ENCODE data around the gene PEPD. TPM values are rescaled to one million over a fixed set of nuclear protein-coding genes. Genes with fewer than 3 reads are reported as not detected.

The PEPD gene
- total RNA-seq, 1 experiment from 2014 or later, result 83.1 TPM

DNA sequence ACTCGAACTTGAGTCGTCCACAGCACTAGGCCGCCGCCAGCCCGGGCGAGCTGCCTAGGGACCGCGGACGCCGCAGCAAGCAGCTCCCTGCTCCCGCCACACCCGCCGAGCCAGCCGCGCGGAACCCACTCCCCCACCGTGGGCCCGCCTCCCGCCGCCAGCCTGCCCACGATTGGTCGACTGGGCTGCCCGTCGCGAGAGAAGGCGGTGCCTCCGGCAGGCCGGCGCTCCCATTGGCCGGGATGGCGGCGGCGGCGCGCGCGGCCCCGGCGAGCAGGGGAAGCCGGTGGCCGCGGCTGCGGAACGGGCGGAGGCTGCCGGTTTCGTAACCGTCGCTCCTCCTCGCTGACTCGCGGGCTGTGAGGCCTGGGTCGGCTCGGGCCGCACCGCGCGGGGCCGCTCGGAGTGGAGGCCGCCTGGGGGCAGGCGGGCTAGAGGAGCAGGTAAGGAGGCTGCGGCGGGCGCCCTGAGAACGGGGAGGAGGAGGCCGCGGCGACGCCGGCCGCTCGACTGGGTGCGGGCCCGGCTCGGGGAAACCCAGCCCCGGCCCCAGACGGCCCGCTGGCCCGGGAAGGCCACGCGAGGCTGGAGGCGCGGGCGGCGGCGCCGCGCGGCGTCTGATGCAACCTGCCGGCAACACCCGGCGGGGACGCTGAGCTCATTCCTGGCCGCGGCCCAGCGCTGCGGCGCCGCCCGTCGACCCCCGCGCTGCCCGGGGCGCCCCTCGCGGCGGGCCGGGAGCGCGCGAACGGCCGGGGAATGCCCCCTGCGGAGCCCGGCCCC lies 147.9 kb downstream of the PEPD start, which contains the start of gene CEBPG:
Gene CEBPG, plus strand, starts transcription at position 257 of the 783 bp plus-strand sequence. CDS start 5,531 bp downstream, outside the sequence.
- Mint-ChIP-seq H3K27ac (peak within 1 kb of the TSS; percentile 81), H3K36me3 (peaks cover 4% of the 10 kb centered on the region; the same call in 1 of the 2 replicates), H3K9me3 (no peaks in the 10 kb centered on the region), H3K4me1 (peaks cover 43% of the 10 kb centered on the region), H3K4me3 (peak within 1 kb of the TSS; percentile 84), H3K27me3 (ENCODE audit: low read depth) (peaks cover 7% of the 10 kb centered on the region)
- POLR2A ChIA-PET, result interaction anchor here (0.5 to 2.2 kb wide), 5 partner anchors 8 to 94 kb away, joined by 3 to 12 read pairs (median 3); partner anchors contain the start of gene CEBPA
- ATAC-seq (peak; percentile 98), DNase-seq (ENCODE audit: low spot score) (peak; percentile 93)
- CTCF ChIA-PET, result interaction anchor here (0.6 to 2.8 kb wide), 16 partner anchors 9 to 404 kb away, joined by 3 to 16 read pairs (median 4); partner anchors contain the start of genes CEBPA and SLC7A10
- TF ChIP-seq, protein P1, sequence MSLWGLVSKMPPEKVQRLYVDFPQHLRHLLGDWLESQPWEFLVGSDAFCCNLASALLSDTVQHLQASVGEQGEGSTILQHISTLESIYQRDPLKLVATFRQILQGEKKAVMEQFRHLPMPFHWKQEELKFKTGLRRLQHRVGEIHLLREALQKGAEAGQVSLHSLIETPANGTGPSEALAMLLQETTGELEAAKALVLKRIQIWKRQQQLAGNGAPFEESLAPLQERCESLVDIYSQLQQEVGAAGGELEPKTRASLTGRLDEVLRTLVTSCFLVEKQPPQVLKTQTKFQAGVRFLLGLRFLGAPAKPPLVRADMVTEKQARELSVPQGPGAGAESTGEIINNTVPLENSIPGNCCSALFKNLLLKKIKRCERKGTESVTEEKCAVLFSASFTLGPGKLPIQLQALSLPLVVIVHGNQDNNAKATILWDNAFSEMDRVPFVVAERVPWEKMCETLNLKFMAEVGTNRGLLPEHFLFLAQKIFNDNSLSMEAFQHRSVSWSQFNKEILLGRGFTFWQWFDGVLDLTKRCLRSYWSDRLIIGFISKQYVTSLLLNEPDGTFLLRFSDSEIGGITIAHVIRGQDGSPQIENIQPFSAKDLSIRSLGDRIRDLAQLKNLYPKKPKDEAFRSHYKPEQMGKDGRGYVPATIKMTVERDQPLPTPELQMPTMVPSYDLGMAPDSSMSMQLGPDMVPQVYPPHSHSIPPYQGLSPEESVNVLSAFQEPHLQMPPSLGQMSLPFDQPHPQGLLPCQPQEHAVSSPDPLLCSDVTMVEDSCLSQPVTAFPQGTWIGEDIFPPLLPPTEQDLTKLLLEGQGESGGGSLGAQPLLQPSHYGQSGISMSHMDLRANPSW (CRISPR knock-in tag; conservative IDR thresholded peaks at IDR 0.05; ENCODE audit: low read depth), result 0 out of 2 replicates have a peak, but pooled peaks have one; percentile 55
- TF ChIP-seq TP53 (CRISPR knock-in tag; IDR thresholded peaks at IDR 0.05), result 0 out of 2 replicates have a peak, but pooled peaks have one; percentile 73
- TF ChIP-seq ATF6 (CRISPR knock-in tag; IDR thresholded peaks at IDR 0.05), result no peak
- no peak for TF ChIP-seq E2F1 (CRISPR knock-in tag; IDR thresholded peaks at IDR 0.05)
- TF ChIP-seq, protein P2, sequence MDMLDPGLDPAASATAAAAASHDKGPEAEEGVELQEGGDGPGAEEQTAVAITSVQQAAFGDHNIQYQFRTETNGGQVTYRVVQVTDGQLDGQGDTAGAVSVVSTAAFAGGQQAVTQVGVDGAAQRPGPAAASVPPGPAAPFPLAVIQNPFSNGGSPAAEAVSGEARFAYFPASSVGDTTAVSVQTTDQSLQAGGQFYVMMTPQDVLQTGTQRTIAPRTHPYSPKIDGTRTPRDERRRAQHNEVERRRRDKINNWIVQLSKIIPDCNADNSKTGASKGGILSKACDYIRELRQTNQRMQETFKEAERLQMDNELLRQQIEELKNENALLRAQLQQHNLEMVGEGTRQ (CRISPR knock-in tag; IDR thresholded peaks at IDR 0.05), result 0 out of 2 replicates have a peak, but pooled peaks have one; percentile 6
- TF ChIP-seq, protein P3, sequence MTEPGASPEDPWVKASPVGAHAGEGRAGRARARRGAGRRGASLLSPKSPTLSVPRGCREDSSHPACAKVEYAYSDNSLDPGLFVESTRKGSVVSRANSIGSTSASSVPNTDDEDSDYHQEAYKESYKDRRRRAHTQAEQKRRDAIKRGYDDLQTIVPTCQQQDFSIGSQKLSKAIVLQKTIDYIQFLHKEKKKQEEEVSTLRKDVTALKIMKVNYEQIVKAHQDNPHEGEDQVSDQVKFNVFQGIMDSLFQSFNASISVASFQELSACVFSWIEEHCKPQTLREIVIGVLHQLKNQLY (CRISPR knock-in tag; IDR thresholded peaks at IDR 0.05), result no peak
- no peak for TF ChIP-seq ZNF396 (CRISPR knock-in tag; IDR thresholded peaks at IDR 0.05; ENCODE audit: borderline replicate concordance)
- no peak for TF ChIP-seq IRF2 (CRISPR knock-in tag; IDR thresholded peaks at IDR 0.05; ENCODE audit: borderline replicate concordance, low read depth)
- 0 out of 2 replicates have a peak, but pooled peaks have one; percentile 73 for TF ChIP-seq RELA (CRISPR knock-in tag; IDR thresholded peaks at IDR 0.05; ENCODE audit: borderline replicate concordance)
- peak; percentile 44; the same call in 1 of the 2 replicates for TF ChIP-seq MAX (CRISPR knock-in tag; IDR thresholded peaks at IDR 0.05)
- TF ChIP-seq KAT7 (CRISPR knock-in tag; IDR thresholded peaks at IDR 0.05; ENCODE audit: borderline replicate concordance), result 0 out of 2 replicates have a peak, but pooled peaks have one; percentile 31
- TF ChIP-seq ZBTB43 (CRISPR knock-in tag; IDR thresholded peaks at IDR 0.05), result no peak
- TF ChIP-seq, protein P4, sequence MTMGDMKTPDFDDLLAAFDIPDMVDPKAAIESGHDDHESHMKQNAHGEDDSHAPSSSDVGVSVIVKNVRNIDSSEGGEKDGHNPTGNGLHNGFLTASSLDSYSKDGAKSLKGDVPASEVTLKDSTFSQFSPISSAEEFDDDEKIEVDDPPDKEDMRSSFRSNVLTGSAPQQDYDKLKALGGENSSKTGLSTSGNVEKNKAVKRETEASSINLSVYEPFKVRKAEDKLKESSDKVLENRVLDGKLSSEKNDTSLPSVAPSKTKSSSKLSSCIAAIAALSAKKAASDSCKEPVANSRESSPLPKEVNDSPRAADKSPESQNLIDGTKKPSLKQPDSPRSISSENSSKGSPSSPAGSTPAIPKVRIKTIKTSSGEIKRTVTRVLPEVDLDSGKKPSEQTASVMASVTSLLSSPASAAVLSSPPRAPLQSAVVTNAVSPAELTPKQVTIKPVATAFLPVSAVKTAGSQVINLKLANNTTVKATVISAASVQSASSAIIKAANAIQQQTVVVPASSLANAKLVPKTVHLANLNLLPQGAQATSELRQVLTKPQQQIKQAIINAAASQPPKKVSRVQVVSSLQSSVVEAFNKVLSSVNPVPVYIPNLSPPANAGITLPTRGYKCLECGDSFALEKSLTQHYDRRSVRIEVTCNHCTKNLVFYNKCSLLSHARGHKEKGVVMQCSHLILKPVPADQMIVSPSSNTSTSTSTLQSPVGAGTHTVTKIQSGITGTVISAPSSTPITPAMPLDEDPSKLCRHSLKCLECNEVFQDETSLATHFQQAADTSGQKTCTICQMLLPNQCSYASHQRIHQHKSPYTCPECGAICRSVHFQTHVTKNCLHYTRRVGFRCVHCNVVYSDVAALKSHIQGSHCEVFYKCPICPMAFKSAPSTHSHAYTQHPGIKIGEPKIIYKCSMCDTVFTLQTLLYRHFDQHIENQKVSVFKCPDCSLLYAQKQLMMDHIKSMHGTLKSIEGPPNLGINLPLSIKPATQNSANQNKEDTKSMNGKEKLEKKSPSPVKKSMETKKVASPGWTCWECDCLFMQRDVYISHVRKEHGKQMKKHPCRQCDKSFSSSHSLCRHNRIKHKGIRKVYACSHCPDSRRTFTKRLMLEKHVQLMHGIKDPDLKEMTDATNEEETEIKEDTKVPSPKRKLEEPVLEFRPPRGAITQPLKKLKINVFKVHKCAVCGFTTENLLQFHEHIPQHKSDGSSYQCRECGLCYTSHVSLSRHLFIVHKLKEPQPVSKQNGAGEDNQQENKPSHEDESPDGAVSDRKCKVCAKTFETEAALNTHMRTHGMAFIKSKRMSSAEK (CRISPR knock-in tag; IDR thresholded peaks at IDR 0.05; ENCODE audit: borderline replicate concordance), result no peak
- no peak for TF ChIP-seq MYBL2 (CRISPR knock-in tag; IDR thresholded peaks at IDR 0.05)
- TF ChIP-seq JAZF1 (CRISPR knock-in tag; IDR thresholded peaks at IDR 0.05), result no peak
- TF ChIP-seq FOXK1 (CRISPR knock-in tag; IDR thresholded peaks at IDR 0.05), result peak; percentile 20; the same call in 1 of the 2 replicates
- TF ChIP-seq NFYB (CRISPR knock-in tag; conservative IDR thresholded peaks at IDR 0.05; ENCODE audit: low read depth), result peak; percentile 93
- TF ChIP-seq FOXP1 (CRISPR knock-in tag; IDR thresholded peaks at IDR 0.05; ENCODE audit: borderline replicate concordance), result no peak
- TF ChIP-seq ZNF263 (CRISPR knock-in tag; IDR thresholded peaks at IDR 0.05; ENCODE audit: low read depth), result no peak
- TF ChIP-seq ZNF219 (CRISPR knock-in tag; IDR thresholded peaks at IDR 0.05; ENCODE audit: borderline replicate concordance), result no peak
- no peak for TF ChIP-seq ZMAT4 (CRISPR knock-in tag; IDR thresholded peaks at IDR 0.05)

Data from WTC11 (cell line).